M059J (cell line): Measurements from ENCODE around the gene MEAF6. TPM values are rescaled to one million over a fixed set of nuclear protein-coding genes. Genes with fewer than 3 reads are reported as not detected.

ENCODE experiments used
- DNase-seq: peaks from one replicate; pipeline ENCODE4 v3.0.0-alpha.2; 2012; ENCODE audit warnings: low read depth
- total RNA-seq: library from RNA; depleted of rRNA; stranded (reverse); fragments of >200 nt; shearing (Covaris generic); gene quantifications from 2 replicates; pipeline ENCODE4 v1.2.3, GENCODE V29; 2014

MEAF6 gene
- total RNA-seq, 1 experiment from 2014 or later: 112 TPM

GRCh38 chr1:37484325-37485051 lies 30.1 kb downstream of the MEAF6 start:
- DNase-seq: no peak

- no peak for DNase-seq
Measured at GRCh38 chr1:37483785-37484184, 30.8 kb downstream of the MEAF6 start.

- DNase-seq: no peak
Measured at GRCh38 chr1:37482796-37483744, 31.5 kb downstream of the MEAF6 start.

- no peak for DNase-seq
Measured at GRCh38 chr1:37482004-37482785, 32.4 kb downstream of the MEAF6 start.

- DNase-seq: no peak
Measured at GRCh38 chr1:37481289-37482003, 33.1 kb downstream of the MEAF6 start.

- DNase-seq: no peak
Measured at GRCh38 chr1:37480581-37481288, 33.8 kb downstream of the MEAF6 start.

GRCh38 chr1:37480125-37480466 lies 34.5 kb downstream of the MEAF6 start:
- no peak for DNase-seq

GRCh38 chr1:37479255-37480124 lies 35.1 kb downstream of the MEAF6 start:
- peak; percentile 94 for DNase-seq

GRCh38 chr1:37478890-37479254 lies 35.7 kb downstream of the MEAF6 start:
- DNase-seq: peak; percentile 74

GRCh38 chr1:37478451-37478881 lies 36.1 kb downstream of the MEAF6 start:
- peak; percentile 77 for DNase-seq

GRCh38 chr1:37477946-37478345 lies 36.6 kb downstream of the MEAF6 start:
- DNase-seq: no peak

- peak; percentile 85 for DNase-seq
Measured at GRCh38 chr1:37477198-37477931, 37.2 kb downstream of the MEAF6 start.

GRCh38 chr1:37476460-37477197 lies 37.9 kb downstream of the MEAF6 start:
- peak; percentile 96 for DNase-seq

GRCh38 chr1:37476087-37476452 lies 38.5 kb downstream of the MEAF6 start:
- DNase-seq: no peak

- DNase-seq: peak; percentile 51
Measured at GRCh38 chr1:37475380-37476086, 39.0 kb downstream of the MEAF6 start.

- peak; percentile 52 for DNase-seq
Measured at GRCh38 chr1:37474697-37475379, 39.7 kb downstream of the MEAF6 start.

GRCh38 chr1:37474046-37474696 lies 40.4 kb downstream of the MEAF6 start, which contains the start of gene ZC3H12A:
TSS of gene ZC3H12A (plus strand) at chr1:37474580. CDS start at chr1:37475497, 917 bp downstream.
- DNase-seq: peak; percentile 87
